Stimulated activated CD4-positive, alpha-beta T cell treated with anti-CD3 and anti-CD28 coated beads, TNF-alpha, amount 100 ng/mL, for 4 hours (primary cell): ENCODE results near the gene CYP24A1.

Source experiments
- DNase-seq, 3 experiments: peaks; one replicate each; pipeline ENCODE4 v3.0.0-alpha.2; 2020; ENCODE audit warnings: low read depth in 3 of 3

CYP24A1 gene

DNA sequence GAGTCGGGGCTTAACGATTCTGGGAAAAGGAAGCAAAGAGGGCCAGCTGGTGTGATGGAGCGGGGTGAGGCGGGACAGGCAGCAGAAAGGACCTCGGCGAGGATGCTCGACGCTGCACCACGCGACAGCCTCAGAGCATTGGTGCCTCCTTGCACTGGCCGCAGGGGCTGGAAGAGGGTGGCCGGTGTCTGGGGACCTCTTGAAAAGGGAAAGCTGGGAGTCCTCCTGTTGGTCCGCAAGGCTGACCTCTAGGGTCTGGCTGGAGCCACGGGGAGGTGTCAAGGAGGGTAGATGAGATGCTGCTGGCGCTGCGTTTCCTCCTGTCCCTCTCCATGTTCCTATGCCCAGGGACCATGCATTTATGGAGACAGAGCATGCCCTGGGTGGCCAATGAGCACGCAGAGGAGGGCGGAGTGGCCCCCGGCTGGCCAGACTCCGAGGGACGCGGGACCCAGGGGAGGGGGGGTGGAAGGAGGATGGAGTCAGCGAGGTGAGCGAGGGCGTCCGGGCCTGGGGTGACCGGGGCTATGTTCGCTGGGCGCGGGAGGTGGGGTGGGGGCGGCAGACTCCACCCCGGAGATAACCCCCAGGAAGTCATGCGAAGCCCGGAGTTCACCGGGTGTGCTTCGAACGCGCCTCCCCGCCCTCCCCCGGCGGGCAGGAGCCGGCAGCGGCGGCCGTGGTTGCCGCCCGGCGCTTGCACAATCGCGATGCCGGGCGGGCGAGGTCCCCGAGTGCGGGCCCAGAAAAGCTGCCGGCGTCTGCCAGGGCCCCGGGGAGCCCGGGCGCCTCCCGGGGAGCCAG lies at the start of gene CYP24A1:
Gene CYP24A1 (minus strand): TSS at position 334 of the 804 bp plus-strand sequence. CDS start 407 bp downstream, outside the sequence.
- DNase-seq = no peak

DNA sequence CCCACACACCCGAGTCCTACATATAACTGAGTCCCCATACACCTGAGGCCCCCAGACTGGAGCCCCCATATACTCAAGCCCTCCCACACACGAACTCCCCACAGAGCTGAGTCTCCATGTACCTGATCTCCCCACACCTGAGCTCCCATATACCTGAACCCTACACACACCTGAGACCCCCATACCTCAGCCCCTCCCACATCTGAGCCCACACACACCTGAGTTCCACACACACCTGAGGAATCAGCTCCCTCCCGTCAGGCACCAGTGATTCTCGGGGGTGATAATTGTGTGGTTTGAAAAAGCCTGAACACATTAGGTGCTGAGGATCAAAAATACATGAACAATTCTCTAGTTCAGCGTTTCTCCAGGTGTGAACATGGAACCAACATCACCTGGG lies 49.5 kb upstream of the CYP24A1 start:
- no peak for DNase-seq

DNA sequence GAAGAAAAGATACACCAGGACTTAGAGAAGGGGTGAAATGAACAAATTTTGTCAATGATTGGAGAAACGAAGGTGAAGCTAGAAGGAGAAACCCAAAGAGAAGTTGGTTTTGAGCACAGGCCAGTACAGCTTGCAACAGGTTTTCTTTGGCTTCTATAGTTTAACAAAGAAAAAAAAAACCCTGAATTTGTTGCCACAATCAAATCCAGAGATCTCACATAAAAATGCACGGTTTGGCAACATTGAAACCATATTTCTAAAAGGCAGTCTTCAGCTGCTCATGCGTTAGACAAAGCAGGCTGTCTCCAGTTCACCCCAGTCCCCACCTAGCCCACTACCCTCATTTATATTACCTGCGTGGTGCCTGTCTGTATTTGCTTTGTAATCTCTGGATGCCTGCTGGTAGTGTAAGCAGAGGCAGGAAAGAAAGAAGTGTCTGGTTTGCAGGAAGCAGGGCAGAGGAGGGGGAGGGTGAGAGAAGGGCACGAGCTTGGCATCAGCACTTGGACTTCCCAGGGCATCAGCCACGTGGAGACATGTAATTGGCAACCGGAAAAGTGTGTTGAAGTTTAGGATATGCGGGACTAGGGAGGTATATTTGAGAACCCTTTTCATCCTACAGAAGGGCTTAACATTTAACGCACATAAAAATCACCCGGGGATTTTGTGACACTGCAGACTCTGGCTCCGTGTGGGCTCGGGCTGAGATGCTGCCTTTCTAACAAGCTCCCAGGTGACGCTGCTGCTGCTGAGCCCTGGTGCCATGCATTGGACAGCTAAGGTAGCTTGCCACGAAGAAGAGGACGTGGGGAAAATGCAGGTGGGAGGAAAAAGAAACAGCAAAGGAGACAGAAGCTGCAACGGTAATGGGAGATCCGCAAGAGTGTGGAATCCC lies 48.5 kb upstream of the CYP24A1 start:
- DNase-seq = no peak

DNA sequence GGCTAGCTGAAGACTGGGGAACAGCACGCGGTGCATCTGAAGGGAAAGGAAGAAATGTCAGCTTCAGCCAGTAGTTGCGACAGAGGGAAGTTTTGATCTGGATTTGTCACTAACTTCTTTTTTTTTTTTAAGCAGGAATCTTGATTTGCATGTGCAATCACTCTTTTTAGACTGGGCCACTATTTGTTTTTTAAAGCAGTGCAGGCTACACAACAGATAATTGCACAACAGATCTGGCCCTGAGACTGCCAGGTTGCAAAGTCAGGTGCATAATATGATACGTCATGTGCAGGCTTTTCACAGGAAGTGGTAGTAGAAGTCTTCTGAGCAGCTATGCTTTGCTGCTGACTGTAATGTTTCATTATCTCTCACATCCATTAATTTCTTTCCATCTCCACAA lies 47.6 kb upstream of the CYP24A1 start:
- no peak for DNase-seq

DNA sequence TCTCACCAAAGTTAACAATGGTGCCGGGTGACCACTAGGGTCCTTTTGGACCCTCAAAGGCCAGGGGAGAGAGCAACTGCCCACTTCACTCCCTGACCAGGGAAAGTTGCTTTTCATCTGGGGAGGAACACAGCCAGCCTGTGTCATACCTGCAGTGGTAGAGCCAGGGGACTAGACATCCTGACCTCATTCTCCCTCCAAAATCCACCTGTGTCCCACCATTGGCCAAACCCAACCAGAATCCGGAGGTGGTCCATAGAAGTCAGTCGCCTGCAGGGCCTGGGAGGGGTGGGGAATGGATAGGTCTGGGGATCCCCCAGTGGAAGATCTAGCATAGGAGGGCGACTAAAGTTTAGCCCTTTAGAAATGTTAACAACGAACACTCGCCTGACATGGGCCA lies 46.9 kb upstream of the CYP24A1 start:
- DNase-seq = no peak

DNA sequence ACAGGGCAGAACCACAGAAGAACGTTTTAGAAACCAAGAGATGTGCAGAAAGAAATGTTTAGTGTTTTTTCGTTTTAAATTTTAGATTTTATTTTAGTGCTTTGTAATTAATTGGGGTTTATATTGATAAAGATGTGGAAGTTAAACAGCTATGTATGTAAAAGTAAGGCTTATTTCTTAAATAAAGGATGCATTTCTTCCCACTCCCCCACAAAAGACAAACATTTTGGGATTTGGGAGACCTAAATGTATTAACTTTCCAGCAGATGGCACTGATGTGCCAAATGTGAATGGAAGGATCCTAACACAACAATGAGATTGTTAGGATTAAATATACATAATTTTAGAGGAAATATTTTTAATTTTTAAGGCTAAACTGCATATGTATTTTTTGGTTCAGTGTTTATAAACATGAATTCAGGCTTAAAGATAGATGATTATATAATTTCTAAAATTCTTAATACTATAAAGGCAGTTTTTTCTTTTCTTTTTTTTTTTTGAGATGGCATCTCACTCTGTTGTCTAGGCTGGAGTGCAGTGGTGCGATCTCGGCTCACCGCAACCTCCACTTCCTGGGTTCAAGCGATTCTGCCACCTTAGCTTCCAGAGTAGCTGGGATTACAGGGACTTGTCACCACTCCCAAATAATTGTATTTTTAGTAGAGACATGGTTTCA lies 46.1 kb upstream of the CYP24A1 start:
- DNase-seq = no peak

DNA sequence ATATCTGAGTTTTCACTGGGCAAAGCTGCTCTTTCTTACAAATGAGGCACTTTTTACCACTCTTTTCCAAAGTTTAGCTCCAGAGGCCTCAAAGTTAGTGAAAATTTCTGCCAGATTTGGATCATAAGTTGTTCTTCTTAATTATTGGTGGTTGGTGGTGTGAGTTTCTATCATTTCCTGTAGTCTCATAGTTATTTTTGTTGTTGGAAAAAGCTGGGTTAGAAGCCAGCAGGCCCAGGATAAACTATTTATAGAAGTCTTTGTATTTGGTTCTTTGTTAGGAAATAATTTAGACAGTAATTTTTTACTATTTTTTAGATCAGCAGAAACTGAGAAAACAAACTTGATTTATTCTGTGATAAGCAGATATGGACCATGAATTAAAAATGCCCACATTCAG lies 44.7 kb upstream of the CYP24A1 start:
- no peak for DNase-seq

DNA sequence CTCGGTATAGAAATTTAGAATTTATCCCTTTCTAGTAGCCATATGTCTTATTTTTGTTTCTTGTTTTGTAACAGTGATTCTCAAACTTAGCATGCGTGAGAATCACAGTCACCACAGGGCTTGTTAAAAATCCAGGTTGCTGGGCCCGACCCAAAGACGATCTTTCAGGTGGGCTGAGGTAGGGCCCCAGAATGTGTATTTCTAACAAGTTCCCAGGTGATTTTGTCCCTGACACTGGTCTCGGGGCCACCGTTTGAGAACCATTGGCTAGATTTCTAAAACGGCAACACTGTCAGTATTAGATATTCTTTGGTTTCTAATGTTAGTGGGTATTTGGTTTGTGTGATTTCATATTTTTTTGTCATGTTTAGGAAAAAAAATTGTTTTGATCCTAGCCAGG lies 44.0 kb upstream of the CYP24A1 start:
- DNase-seq = no peak

DNA sequence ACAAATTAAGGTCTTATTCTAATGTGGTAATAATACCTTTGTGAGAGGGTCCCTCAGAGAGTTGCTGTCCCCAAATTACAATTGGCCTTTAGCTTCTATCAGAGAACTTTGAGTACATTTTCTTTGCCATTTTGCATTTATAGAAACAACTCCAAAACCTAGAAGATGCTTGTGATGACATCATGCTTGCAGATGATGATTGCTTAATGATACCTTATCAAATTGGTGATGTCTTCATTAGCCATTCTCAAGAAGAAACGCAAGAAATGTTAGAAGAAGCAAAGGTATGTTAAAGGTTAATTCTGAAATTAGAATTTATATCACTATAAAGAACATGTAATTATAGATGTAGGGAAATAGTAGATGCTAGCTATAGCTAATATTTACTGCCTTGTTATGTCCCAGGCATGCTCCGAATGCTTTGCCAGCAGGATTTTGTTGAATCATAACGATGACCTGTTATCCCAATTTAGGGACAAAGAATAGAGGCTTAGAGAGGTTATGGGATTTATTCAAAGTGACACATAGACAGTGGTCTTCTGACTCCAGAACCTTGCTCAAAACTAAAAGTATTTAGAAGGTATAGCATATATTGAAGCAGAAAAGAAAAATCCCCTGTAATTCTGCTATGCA lies 41.5 kb upstream of the CYP24A1 start:
- DNase-seq = no peak

DNA sequence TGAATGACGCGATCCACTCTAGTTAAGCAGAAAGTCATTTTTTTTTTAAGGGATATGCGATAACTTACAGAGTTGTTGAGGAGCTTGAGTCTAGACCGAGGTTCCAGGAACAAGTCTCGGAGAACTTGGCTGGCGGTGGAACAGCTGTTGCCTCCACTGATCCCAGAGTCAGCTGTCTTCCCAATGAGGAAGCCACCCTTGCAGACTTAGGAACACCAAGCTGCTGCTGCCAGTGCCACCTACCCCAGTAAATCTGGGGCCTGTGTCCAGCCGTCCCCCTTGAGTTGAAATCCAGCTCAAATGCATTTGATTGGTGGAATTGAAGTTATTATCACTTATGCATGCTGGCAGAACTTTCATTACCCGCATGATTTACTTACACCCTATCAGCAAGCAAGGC lies 40.8 kb upstream of the CYP24A1 start:
- no peak for DNase-seq

DNA sequence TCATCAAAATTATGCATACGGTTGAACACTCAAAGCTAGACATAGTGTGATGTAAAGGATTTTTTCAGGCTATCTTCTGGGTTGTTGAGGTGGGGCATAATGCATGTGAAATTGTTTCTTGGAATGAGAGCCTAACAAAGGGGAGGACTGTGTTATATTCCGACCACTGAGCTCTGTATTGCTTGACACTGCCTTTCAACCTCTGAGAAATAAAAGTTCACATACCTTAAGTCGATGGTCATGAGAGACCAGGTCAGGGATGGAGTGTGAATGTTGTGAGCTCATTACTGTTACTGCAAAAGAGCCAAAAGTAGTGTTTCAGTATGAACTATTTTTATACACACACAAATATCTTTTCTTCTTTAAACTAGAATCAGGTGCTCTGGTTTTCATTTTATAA lies 39.1 kb upstream of the CYP24A1 start:
- DNase-seq = no peak

DNA sequence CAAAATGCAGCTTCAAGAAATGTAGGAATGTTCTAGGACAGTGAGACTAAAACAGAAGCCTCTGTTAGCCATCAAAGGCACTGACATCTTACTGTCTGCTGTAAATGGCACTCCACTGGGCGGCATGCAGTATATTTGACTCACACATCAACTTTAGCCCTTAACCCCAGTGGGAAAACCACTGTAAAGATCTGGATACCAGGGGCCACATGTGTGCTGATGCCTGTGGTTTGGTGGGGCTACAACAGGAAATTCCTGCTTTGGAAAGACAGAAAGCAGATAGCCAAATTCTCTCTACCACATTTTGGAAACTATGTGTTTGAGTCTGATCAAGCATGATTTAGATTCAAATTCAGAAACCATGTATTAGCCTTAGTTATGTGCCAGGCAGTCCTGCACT lies 38.4 kb upstream of the CYP24A1 start:
- DNase-seq = no peak

DNA sequence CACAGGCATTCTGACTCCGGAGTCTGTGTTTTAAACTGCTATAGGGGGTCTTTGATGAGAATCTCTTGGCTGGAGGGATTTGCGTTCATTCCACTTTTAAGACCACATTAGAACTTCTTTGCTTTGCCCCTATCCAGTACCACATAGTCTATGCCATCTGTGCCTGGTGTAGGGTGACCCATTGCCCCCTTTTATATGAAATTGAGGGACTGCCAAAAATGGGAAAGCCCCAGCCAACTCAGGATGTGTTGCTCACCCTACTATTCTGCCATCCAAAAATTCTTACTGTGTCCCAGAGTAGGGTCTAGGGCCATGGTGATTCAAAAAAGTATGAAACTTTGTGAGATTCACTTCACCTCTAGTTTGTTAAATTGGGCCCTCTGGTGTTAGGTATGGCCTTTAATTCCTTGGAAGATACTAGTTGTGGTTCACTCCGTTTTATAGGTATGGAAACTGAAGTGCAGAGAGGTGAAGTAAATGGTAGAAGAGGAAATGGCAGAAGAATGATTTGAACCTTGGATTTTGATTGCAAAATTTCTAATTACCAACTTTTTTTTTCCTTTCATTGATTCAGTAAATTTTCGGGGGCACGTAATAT lies 35.5 kb upstream of the CYP24A1 start:
- DNase-seq = no peak

DNA sequence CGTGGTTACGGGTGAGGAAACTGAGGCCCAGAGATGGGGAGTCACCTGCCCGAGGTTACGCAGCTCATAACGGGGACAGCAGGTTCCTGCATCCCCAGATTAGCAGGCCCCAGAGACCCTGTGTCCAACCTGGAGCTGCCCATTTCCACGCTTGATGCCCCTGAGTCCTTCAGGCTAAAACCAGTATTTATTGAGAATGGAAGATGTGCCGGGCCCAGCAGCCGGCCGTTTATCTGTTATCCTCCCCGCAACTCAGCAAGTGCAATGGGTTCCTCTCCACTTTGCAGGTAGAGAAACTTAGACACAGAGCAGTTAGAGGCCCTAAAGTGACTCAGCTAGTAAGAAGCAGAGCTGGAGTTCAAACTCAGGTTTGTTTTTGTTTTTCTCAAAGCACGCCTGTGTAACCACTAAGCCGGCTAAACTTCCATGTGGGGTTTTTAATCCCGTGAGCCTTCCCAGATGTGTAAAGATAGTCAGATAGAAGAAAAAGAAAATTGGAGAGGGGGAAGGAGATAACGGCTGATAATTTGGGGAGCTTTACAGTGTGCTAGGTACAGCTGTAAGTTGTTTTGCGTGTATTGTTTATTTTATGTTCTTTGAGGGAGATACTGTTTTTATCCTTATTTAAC lies 34.9 kb upstream of the CYP24A1 start:
- DNase-seq = no peak

DNA sequence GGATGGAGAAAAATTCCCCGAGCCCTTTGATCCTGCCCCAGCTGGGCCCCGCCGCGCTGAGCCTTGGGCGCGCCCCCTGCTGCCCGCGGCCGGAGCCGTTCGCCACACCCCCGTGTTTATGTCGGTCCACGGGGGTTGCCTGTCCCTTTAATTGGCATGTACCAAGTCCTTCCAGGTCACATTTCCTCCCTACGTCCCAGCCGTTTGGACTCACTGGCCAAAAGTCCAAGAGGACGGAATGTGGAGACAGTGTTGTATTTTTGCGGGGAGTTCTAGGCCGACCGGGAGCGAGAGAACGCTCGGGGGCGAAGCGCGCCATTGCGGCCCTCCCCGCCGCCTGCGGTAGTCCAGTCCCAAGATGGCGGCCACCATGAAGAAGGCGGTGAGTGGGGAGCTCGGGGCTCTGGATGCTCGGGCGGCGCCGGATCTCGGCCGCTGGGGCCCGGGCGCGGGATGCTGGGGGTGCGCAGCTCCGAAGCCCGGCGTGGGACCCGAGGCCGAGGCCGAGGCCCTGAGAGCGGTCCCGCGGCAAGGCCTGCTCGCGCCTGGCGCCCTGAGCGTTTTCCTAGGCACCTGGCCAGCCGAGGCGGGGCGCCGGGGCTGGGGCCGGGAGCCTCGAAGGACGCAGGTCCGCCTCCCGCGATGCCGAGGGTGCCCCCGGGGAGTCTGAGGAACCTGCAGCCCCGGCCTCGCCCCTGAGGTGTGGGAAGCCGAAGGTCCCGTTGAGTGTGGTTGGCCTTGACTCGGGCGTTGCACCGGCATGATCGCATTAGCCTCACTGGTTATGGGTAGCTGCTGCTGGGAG lies 34.2 kb upstream of the CYP24A1 start, which contains the start of gene PFDN4:
Gene PFDN4 (plus strand): TSS at position 345 of the 805 bp plus-strand sequence. CDS start 14 bp downstream, at position 359.
- DNase-seq = peak; percentile 60 to 73 (median 64)

DNA sequence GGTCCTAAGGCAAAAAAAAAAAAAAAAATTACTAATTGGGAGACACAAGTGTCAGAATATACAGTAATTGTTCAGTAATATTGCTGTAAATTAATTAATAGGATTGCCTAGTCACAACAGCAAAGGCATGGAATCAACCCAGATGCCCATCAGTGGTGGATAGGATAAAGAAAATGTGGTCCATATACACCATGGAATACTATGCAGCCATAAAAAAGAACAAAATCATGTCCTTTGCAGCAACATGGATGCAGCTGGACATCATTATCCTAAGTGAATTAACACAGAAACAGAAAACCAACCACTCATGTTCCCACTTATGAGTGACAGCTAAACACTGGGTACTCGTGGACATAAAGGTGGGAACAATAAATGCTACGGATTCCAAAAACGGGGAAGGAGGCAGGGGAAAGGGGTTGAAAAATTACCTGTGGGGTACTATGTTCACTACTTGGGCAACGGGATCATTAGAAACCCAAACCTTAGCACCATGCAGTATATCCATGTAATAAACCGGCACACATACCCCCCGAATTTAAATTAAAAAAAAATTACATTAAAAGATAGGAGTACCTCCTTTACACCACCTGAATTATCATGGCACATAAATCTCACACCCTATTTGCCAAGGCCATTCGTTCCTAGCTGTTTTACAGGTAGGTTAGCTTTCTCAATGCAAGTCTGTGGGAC lies 33.4 kb upstream of the CYP24A1 start:
- no peak for DNase-seq

DNA sequence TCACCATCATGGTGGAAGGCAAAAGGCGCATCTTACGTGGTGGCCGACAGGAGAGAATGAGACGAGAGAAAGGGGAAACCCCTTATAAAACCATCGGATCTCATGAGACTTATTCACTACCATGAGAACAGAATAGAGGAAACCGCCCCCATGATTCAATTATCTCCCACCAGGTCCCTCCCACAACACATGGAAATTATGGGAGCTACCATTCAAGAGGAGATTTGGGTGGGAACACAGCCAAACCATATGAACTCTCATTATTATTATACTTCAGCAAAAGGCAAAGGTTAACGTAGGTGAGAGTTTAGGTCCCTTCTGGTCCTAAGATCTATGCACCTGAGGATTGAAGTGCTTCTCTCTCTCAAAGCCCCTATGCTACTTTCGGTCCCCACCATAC lies 31.7 kb upstream of the CYP24A1 start:
- DNase-seq = no peak

DNA sequence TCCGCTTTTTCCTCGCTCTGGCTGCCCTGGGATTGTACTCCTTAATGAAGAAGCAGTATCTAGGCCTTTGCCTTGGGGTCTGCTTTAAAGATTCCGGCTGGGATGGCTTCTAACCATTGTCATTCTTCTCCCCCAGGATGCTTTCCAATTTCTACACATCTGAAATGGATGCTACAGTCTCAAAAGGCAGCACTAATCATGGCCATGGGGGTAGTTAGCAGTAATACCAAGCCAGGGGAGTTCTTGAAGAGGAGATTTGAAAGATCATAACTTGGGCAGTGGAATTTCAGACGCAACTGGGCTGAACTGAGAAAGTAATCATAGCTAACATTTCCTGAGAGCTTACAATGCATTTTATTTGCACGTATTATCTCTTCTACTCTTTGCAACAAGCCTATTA lies 30.7 kb upstream of the CYP24A1 start:
- DNase-seq = no peak

DNA sequence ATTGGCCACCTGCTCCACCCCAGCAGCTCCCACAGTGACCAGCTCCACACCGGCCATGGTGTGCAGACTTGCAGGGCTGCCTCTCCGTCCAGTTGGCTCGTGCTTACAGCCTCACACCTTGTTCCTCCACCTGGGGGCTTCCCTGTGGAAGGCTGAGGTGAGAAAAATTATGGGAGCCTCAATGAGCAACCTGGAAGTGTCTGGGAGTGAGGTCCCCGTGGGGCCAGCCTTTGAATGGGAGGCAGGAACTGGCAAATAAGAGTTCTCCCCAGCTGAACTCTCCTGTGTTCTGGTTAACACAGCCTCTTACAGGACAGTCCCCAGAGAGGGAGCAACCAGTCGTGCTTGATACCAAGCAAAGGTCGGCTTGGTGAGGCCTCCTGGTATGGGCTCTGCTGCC lies 30.3 kb upstream of the CYP24A1 start:
- DNase-seq = no peak
